GM12878 (cell line): ENCODE data around the gene PPP2R5D. TPM values are rescaled to one million over a fixed set of nuclear protein-coding genes. Genes with fewer than 3 reads are reported as not detected.

Experiments used
- ATAC-seq: fragments of 200-7000 bp; cut with Tn5 transposase; 3 replicates; pipeline ENCODE4 v1.9.1; 2020; ENCODE audit warnings: mild to moderate bottlenecking, moderate library complexity
- BruUV-seq: library from RNA; stranded (reverse); fragments of 400-500 nt; replicated peaks from 2 replicates; lab custom pipeline; 2021; lab: Mats Ljungman, UMichigan
- CTCF ChIA-PET: fragments of 300-600 bp; sonication (Branson Sonifier 250); formaldehyde crosslinking; extraction: SDS; loops from one replicate; lab custom pipeline; 2021; ENCODE audit warnings: inconsistent platforms; lab: Yijun Ruan, JAX
- POLR2A ChIA-PET: fragments of 350-600 bp; formaldehyde crosslinking; extraction: SDS; loops from one replicate; lab custom pipeline; 2021; ENCODE audit warnings: inconsistent platforms; lab: Charles Lee
- RAD21 ChIA-PET: fragments of 300-600 bp; sonication (Branson Sonifier 250); formaldehyde crosslinking; loops from one replicate; lab custom pipeline; 2023; ENCODE audit warnings: antibody characterized with exemption; ENCODE audit not compliant: unreplicated experiment; lab: Charles Lee
- SMC1A ChIA-PET: fragments of 300-600 bp; sonication (Branson Sonifier 250); formaldehyde crosslinking; loops from one replicate; lab custom pipeline; 2023; ENCODE audit not compliant: unreplicated experiment, uncharacterized antibody; lab: Charles Lee
- DNase-seq: peaks from one replicate; pipeline ENCODE4 v3.0.0-alpha.2; 2011; ENCODE audit warnings: low read depth, low spot score
- FAIRE-seq: peaks from 3 replicates; lab custom pipeline; 2011; peaks lifted over from hg19 to GRCh38; lab: Jason Lieb, UNC
- H2AFZ ChIP-seq: 2 replicates; pipeline ENCODE4 v1.6.0; 2011; ENCODE audit warnings: low read depth, low read length, control low read depth; ENCODE audit not compliant: control insufficient read depth
- H3K27ac ChIP-seq: 2 replicates; pipeline ENCODE4 v1.5.1; 2011; ENCODE audit warnings: control low read depth; ENCODE audit not compliant: control insufficient read depth, insufficient read depth
- H3K27me3 ChIP-seq, 2 experiments: replicated peaks in 1 of 2; 2 replicates each; pipeline versions ENCODE4 v1.6.0 to v1.6.1; 2011; ENCODE audit warnings: low read length in 1 of 2; ENCODE audit not compliant: control insufficient read depth in 2 of 2, insufficient read depth in 2 of 2
- H3K36me3 ChIP-seq, 2 experiments: 2 replicates each; pipeline ENCODE4 v1.5.1; 2011; ENCODE audit warnings: low read length in 1 of 2; ENCODE audit not compliant: control insufficient read depth in 2 of 2, insufficient read depth in 2 of 2
- H3K4me1 ChIP-seq: 2 replicates; pipeline ENCODE4 v1.6.1; 2011; ENCODE audit warnings: mild to moderate bottlenecking, low read length, moderate library complexity, mixed read lengths; ENCODE audit not compliant: control insufficient read depth, insufficient read depth
- H3K4me2 ChIP-seq: 2 replicates; pipeline ENCODE4 v1.6.0; 2011; ENCODE audit warnings: control low read depth; ENCODE audit not compliant: control insufficient read depth, insufficient read depth
- H3K4me3 ChIP-seq: fragments of 200-600 bp; sonication (generic); 2 replicates; pipeline ENCODE4 v1.5.1; 2016
- H3K79me2 ChIP-seq: 2 replicates; pipeline ENCODE4 v1.6.0; 2011; ENCODE audit warnings: low read length; ENCODE audit not compliant: control insufficient read depth, insufficient read depth
- H3K9ac ChIP-seq: 2 replicates; pipeline ENCODE4 v1.8.0; 2011; ENCODE audit warnings: low read length, control low read depth, mixed read lengths; ENCODE audit not compliant: control insufficient read depth, insufficient read depth
- H3K9me3 ChIP-seq: replicated peaks from 3 replicates; pipeline ENCODE4 v1.5.1; 2011; ENCODE audit warnings: mild to moderate bottlenecking, low read length; ENCODE audit not compliant: control insufficient read depth, insufficient read depth
- H4K20me1 ChIP-seq: 2 replicates; pipeline ENCODE4 v1.6.0; 2011; ENCODE audit not compliant: control insufficient read depth, insufficient read depth
- BACH1 ChIP-seq: fragments of 450-650 bp; IDR thresholded peaks from 2 replicates; pipeline ENCODE4 v1.6.1; 2017; ENCODE audit warnings: mild to moderate bottlenecking, borderline replicate concordance
- CHD1 ChIP-seq: IDR thresholded peaks from 2 replicates; pipeline ENCODE4 v1.6.1; 2012; ENCODE audit warnings: low read depth, low read length, improper control_type of control experiment
- KLF5 ChIP-seq: fragments of 450-650 bp; IDR thresholded peaks from 2 replicates; pipeline ENCODE4 v1.6.1; 2014; ENCODE audit warnings: mild to moderate bottlenecking; ENCODE audit not compliant: partially characterized antibody
- MTA2 ChIP-seq: fragments of 450-650 bp; IDR thresholded peaks from 2 replicates; pipeline ENCODE4 v1.6.1; 2016; ENCODE audit warnings: low read depth, mild to moderate bottlenecking, moderate library complexity
- NFXL1 ChIP-seq: fragments of 450-650 bp; IDR thresholded peaks from 2 replicates; pipeline ENCODE4 v1.6.1; 2017; ENCODE audit warnings: antibody characterized with exemption, mild to moderate bottlenecking, borderline replicate concordance
- NFYB ChIP-seq: IDR thresholded peaks from 2 replicates; pipeline ENCODE4 v1.6.1; 2011; ENCODE audit warnings: low read depth, mild to moderate bottlenecking, low read length, improper control_type of control experiment, moderate library complexity; ENCODE audit not compliant: insufficient read depth
- WGBS: methylation state at CpG from one replicate; pipeline ENCODE4 v1.1.6; 2016; ENCODE audit warnings: low lambda C conversion rate; ENCODE audit not compliant: insufficient replicate concordance, insufficient coverage; ENCODE audit errors: missing lambda C conversion rate; 5-methylcytosine and 5-hydroxymethylcytosine counted together
- in situ Hi-C: fragments of 300-500 bp; cut with MboI; formaldehyde crosslinking; loops from 9 replicates; pipeline ENCODE4 v1.14.3; 2018; ENCODE audit warnings: mixed read lengths
- intact Hi-C: fragments of 100-400 bp; cut with micrococcal nuclease; formaldehyde crosslinking; loops from one replicate; pipeline ENCODE4 v1.14.2; 2022; ENCODE audit not compliant: unreplicated experiment
- polyA plus RNA-seq, 11 experiments: library from polyadenylated mRNA; depleted of rRNA in 4 of 11; unstranded in 6 of 11; stranded (reverse) in 5 of 11; fragments of >200 nt; fragmentation: Nextera tagmentation in 4 of 11; fragmentation: Illumina TruSeq in 1 of 11; extraction: Ambion mirVana in 4 of 11; extraction: Trizol in 1 of 11; gene quantifications; 1 replicate in 1 of 11; 2 replicates in 10 of 11; pipeline versions ENCODE4 v1.2.1 to v1.2.3, GENCODE V29; 2011 to 2016; ENCODE audit warnings: inconsistent platforms in 2 of 11, missing spikeins in 2 of 11, low read depth in 1 of 11
- total RNA-seq, 4 experiments: library from RNA; depleted of rRNA in 3 of 4; stranded (reverse); fragments of >200 nt in 3 of 4; fragmentation: Illumina TruSeq in 1 of 4; extraction: Trizol in 1 of 4; gene quantifications; 2 replicates each; pipeline versions ENCODE4 v1.2.1 to v1.2.3, GENCODE V29; 2013 to 2021
- TF ChIP-seq, protein P1 (sequence below): fragments of 450-650 bp; IDR thresholded peaks from 2 replicates; pipeline ENCODE4 v1.6.1; 2016; ENCODE audit warnings: mild to moderate bottlenecking
- TF ChIP-seq, protein P2 (sequence below): IDR thresholded peaks from 2 replicates; pipeline ENCODE4 v1.6.1; 2012; ENCODE audit warnings: low read length, inconsistent platforms

PPP2R5D gene
- total and polyA plus RNA-seq, 10 of the 15 experiments (the other 5 are each of a cell fraction or from before 2014, with no cell fraction given): 1.5 to 59.0 (median 32.0) TPM

DNA sequence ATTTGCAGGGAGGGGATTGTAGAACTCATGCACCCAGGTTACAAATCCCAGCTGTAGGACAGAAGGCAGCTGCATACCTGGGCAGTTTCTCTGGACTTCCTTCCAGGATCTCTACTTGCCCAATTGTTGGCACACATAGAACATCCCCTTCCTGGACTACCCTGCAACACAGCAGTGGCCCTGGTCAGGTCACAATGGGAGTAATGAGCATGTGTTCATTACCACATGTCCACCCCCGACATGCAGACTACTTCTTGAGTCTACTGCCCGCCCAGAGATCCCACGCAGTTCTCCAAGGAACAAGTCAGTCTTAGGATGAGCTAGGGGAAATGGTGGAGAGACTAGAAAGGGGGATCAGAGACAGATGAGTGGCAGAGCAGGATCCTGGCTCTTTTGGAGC is 10.4 kb upstream of the PPP2R5D start:
- no peak overlapping the region for H3K4me2 ChIP-seq
- no TSS peak for BruUV-seq
- H3K79me2 ChIP-seq: peaks cover 19% of the 10 kb centered on the region
- ATAC-seq: no peak
- ChIA-PET CTCF (interaction anchor here (0.6 kb wide), 2 partner anchors 66 to 161 kb away, joined by 3 to 4 read pairs; no protein-coding TSS in a partner anchor), SMC1A (interaction anchor here (2.2 kb wide), 1 partner anchor 10 kb away, joined by 8 read pairs; the partner anchor contains the start of gene PPP2R5D), POLR2A (no interaction called here)
- in situ Hi-C loops: no loop called here
- WGBS: 95% methylated on average over 3 of the region's 3 CpGs
- H3K4me1 ChIP-seq: peaks cover 3% of the 10 kb centered on the region
- no peak for FAIRE-seq
- H3K4me3 ChIP-seq: no peak overlapping the region
- no peaks in the 10 kb centered on the region; a peak in 1 of 4 replicates for H3K36me3 ChIP-seq
- no peaks in the 10 kb centered on the region for H4K20me1 ChIP-seq
- H3K9ac ChIP-seq: no peak overlapping the region
- no peak for DNase-seq
- TF ChIP-seq, protein P1, sequence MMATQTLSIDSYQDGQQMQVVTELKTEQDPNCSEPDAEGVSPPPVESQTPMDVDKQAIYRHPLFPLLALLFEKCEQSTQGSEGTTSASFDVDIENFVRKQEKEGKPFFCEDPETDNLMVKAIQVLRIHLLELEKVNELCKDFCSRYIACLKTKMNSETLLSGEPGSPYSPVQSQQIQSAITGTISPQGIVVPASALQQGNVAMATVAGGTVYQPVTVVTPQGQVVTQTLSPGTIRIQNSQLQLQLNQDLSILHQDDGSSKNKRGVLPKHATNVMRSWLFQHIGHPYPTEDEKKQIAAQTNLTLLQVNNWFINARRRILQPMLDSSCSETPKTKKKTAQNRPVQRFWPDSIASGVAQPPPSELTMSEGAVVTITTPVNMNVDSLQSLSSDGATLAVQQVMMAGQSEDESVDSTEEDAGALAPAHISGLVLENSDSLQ: no peak
- no peak for TF ChIP-seq CHD1
- no peak for TF ChIP-seq NFXL1
- TF ChIP-seq, all 136 proteins: peak for 0
- H3K9me3 ChIP-seq: no peaks in the 10 kb centered on the region
- H3K27ac ChIP-seq: no peak overlapping the region
- H2AFZ ChIP-seq: no peak overlapping the region
- RAD21 ChIA-PET: interaction anchor here (0.6 to 1.1 kb wide), 2 partner anchors 9 to 184 kb away, joined by 3 to 4 read pairs; no protein-coding TSS in a partner anchor
- intact Hi-C loops: no loop called here
- no peaks in the 10 kb centered on the region for H3K27me3 ChIP-seq

DNA sequence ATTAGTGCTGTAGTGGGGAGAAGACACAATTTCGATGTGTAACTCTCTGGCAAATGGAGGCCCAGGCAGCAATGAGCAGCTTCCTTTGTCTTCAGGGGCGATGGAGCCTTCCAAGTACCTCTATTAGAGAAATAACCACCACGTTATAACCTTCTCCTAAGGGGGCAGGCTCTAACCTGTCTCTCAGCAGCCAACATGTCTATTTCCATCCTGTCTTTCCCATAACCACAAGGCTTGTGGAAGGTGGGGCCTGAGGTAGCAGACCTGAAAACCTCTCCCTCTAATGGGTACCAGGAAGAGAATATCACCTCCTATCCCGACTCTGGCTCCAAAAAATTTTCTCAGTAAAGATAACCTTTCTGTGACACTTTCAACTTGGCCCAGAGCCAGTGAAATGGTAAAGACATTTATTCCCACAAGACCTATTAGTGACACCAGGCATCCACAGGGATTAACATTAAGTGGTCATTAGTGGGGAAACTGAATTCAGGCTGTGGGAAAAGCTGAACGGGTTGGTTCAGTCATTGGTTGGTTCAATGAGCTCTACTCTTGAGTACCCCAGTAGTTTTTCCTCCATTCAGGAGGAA is 9.4 kb upstream of the PPP2R5D start:
- ChIA-PET SMC1A (interaction anchor here (1.1 to 2.2 kb wide), 2 partner anchors 9 to 17 kb away, joined by 4 to 8 read pairs; partner anchors contain the start of gene PPP2R5D), POLR2A (interaction anchor here (1.0 kb wide), 1 partner anchor 9 kb away, joined by 10 read pairs; the partner anchor contains the start of gene PPP2R5D), RAD21 (interaction anchor here (0.7 kb wide), 1 partner anchor 9 kb away, joined by 3 read pairs; the partner anchor contains the start of gene PPP2R5D), CTCF (interaction anchor here (0.6 kb wide), 2 partner anchors 403 to 761 kb away, joined by 3 read pairs; no protein-coding TSS in a partner anchor)
- Histone ChIP-seq H3K36me3 (no peaks in the 10 kb centered on the region; a peak in 1 of 4 replicates), H3K4me2 (no peak overlapping the region), H2AFZ (no peak overlapping the region), H4K20me1 (no peaks in the 10 kb centered on the region), H3K9me3 (no peaks in the 10 kb centered on the region), H3K4me1 (peaks cover 9% of the 10 kb centered on the region), H3K27ac (no peak overlapping the region), H3K27me3 (no peaks in the 10 kb centered on the region), H3K79me2 (peaks cover 25% of the 10 kb centered on the region), H3K9ac (no peak overlapping the region), H3K4me3 (no peak overlapping the region)
- FAIRE-seq (no peak), ATAC-seq (no peak), DNase-seq (no peak)
- 98% methylated on average over 5 of the region's 5 CpGs for WGBS
- no TSS peak for BruUV-seq
- intact Hi-C loops: no loop called here
- in situ Hi-C loops: no loop called here
- TF ChIP-seq MTA2 (no peak), NFYB (no peak), BACH1 (no peak), KLF5 (no peak)
- TF ChIP-seq, protein P2, sequence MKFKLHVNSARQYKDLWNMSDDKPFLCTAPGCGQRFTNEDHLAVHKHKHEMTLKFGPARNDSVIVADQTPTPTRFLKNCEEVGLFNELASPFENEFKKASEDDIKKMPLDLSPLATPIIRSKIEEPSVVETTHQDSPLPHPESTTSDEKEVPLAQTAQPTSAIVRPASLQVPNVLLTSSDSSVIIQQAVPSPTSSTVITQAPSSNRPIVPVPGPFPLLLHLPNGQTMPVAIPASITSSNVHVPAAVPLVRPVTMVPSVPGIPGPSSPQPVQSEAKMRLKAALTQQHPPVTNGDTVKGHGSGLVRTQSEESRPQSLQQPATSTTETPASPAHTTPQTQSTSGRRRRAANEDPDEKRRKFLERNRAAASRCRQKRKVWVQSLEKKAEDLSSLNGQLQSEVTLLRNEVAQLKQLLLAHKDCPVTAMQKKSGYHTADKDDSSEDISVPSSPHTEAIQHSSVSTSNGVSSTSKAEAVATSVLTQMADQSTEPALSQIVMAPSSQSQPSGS: no peak
